Islet of Langerhans (tissue), 1 donor: ENCODE data around the gene GSTT2.

Experiments
- FAIRE-seq: peaks from one replicate; lab custom pipeline; 2011; peaks lifted over from hg19 to GRCh38; lab: Jason Lieb, UNC

The GSTT2 gene

GRCh38 chr22:24009227-24010017 lies 29.5 kb downstream of the GSTT2 start:
- no peak for FAIRE-seq

GRCh38 chr22:24010018-24010391 lies 30.1 kb downstream of the GSTT2 start:
- no peak for FAIRE-seq

- no peak for FAIRE-seq
Measured at GRCh38 chr22:24011735-24012068, 31.8 kb downstream of the GSTT2 start.

GRCh38 chr22:24016156-24016555 lies 36.2 kb downstream of the GSTT2 start:
- FAIRE-seq = no peak

- no peak for FAIRE-seq
Measured at GRCh38 chr22:24021304-24021703, 41.4 kb downstream of the GSTT2 start.

- no peak for FAIRE-seq
Measured at GRCh38 chr22:24023204-24023789, 43.4 kb downstream of the GSTT2 start.

GRCh38 chr22:24024354-24024753 lies 44.4 kb downstream of the GSTT2 start:
- FAIRE-seq = no peak

GRCh38 chr22:24025475-24025874 lies 45.5 kb downstream of the GSTT2 start:
- no peak for FAIRE-seq

GRCh38 chr22:24026056-24026455 lies 46.1 kb downstream of the GSTT2 start:
- no peak for FAIRE-seq

- no peak for FAIRE-seq
Measured at GRCh38 chr22:24026733-24027132, 46.8 kb downstream of the GSTT2 start.

GRCh38 chr22:24027389-24027975 lies 47.5 kb downstream of the GSTT2 start:
- no peak for FAIRE-seq

GRCh38 chr22:24027991-24028390 lies 48.1 kb downstream of the GSTT2 start:
- FAIRE-seq = no peak

GRCh38 chr22:24028533-24028932 lies 48.6 kb downstream of the GSTT2 start:
- FAIRE-seq = no peak

- FAIRE-seq = no peak
Measured at GRCh38 chr22:24029304-24029703, 49.4 kb downstream of the GSTT2 start.

- FAIRE-seq = no peak
Measured at GRCh38 chr22:24030186-24030702, 50.3 kb downstream of the GSTT2 start.
